Osteoblast (primary cell): ENCODE measurements around the gene CORO2B. TPM values are rescaled to one million over a fixed set of nuclear protein-coding genes. Genes with fewer than 3 reads are reported as not detected.
A peak's percentile ranks its signal among the peaks of the same experiment; 100 is the strongest.

Source experiments
- DNase-seq: peaks from one replicate; pipeline ENCODE4 v3.0.0; 2011; ENCODE audit warnings: low spot score, mixed read lengths; ENCODE audit not compliant: insufficient read length; ENCODE audit errors: missing footprints
- H2AFZ ChIP-seq: 2 replicates; pipeline ENCODE4 v1.6.0; 2011; ENCODE audit warnings: mild to moderate bottlenecking, low read length
- H3K27ac ChIP-seq: 2 replicates; pipeline ENCODE4 v1.5.1; 2011; ENCODE audit warnings: mild to moderate bottlenecking, low read depth, low read length, moderate library complexity
- H3K27me3 ChIP-seq: 2 replicates; pipeline ENCODE4 v1.6.0; 2012; ENCODE audit warnings: mild to moderate bottlenecking, control low read depth, inconsistent platforms, low read length, moderate library complexity; ENCODE audit not compliant: insufficient read depth
- H3K36me3 ChIP-seq: 2 replicates; pipeline ENCODE4 v1.5.1; 2011; ENCODE audit warnings: mild to moderate bottlenecking, low read length, control low read depth, moderate library complexity; ENCODE audit not compliant: insufficient read depth
- H3K4me1 ChIP-seq: 2 replicates; pipeline ENCODE4 v1.5.1; 2011; ENCODE audit warnings: mild to moderate bottlenecking, low read length, control low read depth, moderate library complexity; ENCODE audit not compliant: insufficient read depth
- H3K4me2 ChIP-seq: 2 replicates; pipeline ENCODE4 v1.6.0; 2011; ENCODE audit warnings: mild to moderate bottlenecking, low read length; ENCODE audit not compliant: insufficient read depth
- H3K4me3 ChIP-seq: fragments of 200-600 bp; sonication (generic); 3 replicates; pipeline ENCODE4 v1.5.1; 2012; ENCODE audit warnings: mild to moderate bottlenecking, low read length, inconsistent platforms; ENCODE audit not compliant: insufficient read depth
- H3K79me2 ChIP-seq: 2 replicates; pipeline ENCODE4 v1.6.0; 2012; ENCODE audit warnings: mild to moderate bottlenecking, low read length, control low read depth, inconsistent platforms; ENCODE audit not compliant: insufficient read depth
- H3K9me3 ChIP-seq: 2 replicates; pipeline ENCODE4 v1.5.1; 2011; ENCODE audit warnings: low read depth, low read length, control low read depth
- H4K20me1 ChIP-seq: 2 replicates; pipeline ENCODE4 v1.6.0; 2012; ENCODE audit warnings: mild to moderate bottlenecking, low read length, control low read depth; ENCODE audit not compliant: insufficient read depth
- CTCF ChIP-seq: IDR thresholded peaks from 2 replicates; pipeline ENCODE4 v1.5.1; 2011; ENCODE audit warnings: mild to moderate bottlenecking, low read depth, low read length, moderate library complexity; ENCODE audit errors: extremely low read depth
- total RNA-seq: library from RNA; depleted of rRNA; stranded (reverse); fragments of >200 nt; gene quantifications from 2 replicates; pipeline ENCODE4 v1.2.3, GENCODE V29; 2012

CORO2B gene
- total RNA-seq, 1 donor = 10.5 TPM

GRCh38 chr15:68599153-68599545 lies 20.4 kb downstream of the CORO2B start:
- Histone ChIP-seq H2AFZ (peak overlapping the region; percentile 77), H3K27ac (peak overlapping the region; percentile 84), H3K4me1 (peaks cover 32% of the 10 kb centered on the region), H4K20me1 (no peaks in the 10 kb centered on the region), H3K4me2 (peak overlapping the region; percentile 40), H3K36me3 (no peaks in the 10 kb centered on the region), H3K27me3 (no peaks in the 10 kb centered on the region), H3K79me2 (peaks cover 57% of the 10 kb centered on the region), H3K4me3 (no peak overlapping the region), H3K9me3 (no peaks in the 10 kb centered on the region)
- peak; percentile 44 for DNase-seq
- no peak for TF ChIP-seq CTCF

- H3K36me3 ChIP-seq = no peaks in the 10 kb centered on the region
- peak; percentile 95 for DNase-seq
- H3K4me3 ChIP-seq = no peak overlapping the region
- H2AFZ ChIP-seq = no peak overlapping the region
- no peak for TF ChIP-seq CTCF
- no peak overlapping the region for H3K4me2 ChIP-seq
- H3K27ac ChIP-seq = peak overlapping the region; percentile 84
- no peaks in the 10 kb centered on the region for H3K27me3 ChIP-seq
- no peaks in the 10 kb centered on the region for H3K9me3 ChIP-seq
- peaks cover 32% of the 10 kb centered on the region for H3K4me1 ChIP-seq
- H4K20me1 ChIP-seq = no peaks in the 10 kb centered on the region
- H3K79me2 ChIP-seq = peaks cover 54% of the 10 kb centered on the region
Measured at GRCh38 chr15:68599560-68600071, 20.8 kb downstream of the CORO2B start.

- no peak for TF ChIP-seq CTCF
- Histone ChIP-seq H3K27ac (no peak overlapping the region), H3K79me2 (peaks cover 41% of the 10 kb centered on the region), H3K27me3 (no peaks in the 10 kb centered on the region), H3K4me1 (peaks cover 43% of the 10 kb centered on the region), H3K4me3 (no peak overlapping the region), H3K36me3 (no peaks in the 10 kb centered on the region), H3K9me3 (no peaks in the 10 kb centered on the region), H4K20me1 (no peaks in the 10 kb centered on the region), H3K4me2 (no peak overlapping the region), H2AFZ (no peak overlapping the region)
- peak; percentile 26 for DNase-seq
Measured at GRCh38 chr15:68601206-68602197, 22.7 kb downstream of the CORO2B start.
